Trophoblast cell (in vitro differentiated cells and primary cell): ENCODE results near the gene CCR5AS.
A peak's percentile ranks its signal among the peaks of the same experiment; 100 is the strongest.

Experiments used
- DNase-seq, 2 donors: peaks; one replicate each; pipeline ENCODE4 v3.0.0-alpha.2; 2016
- H2AFZ ChIP-seq: 2 replicates; pipeline ENCODE4 v1.6.1; 2013; ENCODE audit warnings: low read length, moderate library complexity, mild to moderate bottlenecking; ENCODE audit not compliant: insufficient read depth, poor library complexity
- H2AK5ac ChIP-seq: 2 replicates; pipeline ENCODE4 v1.6.1; 2013; ENCODE audit warnings: mild to moderate bottlenecking, low read length
- H2BK120ac ChIP-seq: 2 replicates; pipeline ENCODE4 v1.6.1; 2013; ENCODE audit warnings: low read length, mild to moderate bottlenecking, moderate library complexity; ENCODE audit not compliant: insufficient read depth, poor library complexity
- H2BK12ac ChIP-seq: 2 replicates; pipeline ENCODE4 v1.6.1; 2013; ENCODE audit warnings: mild to moderate bottlenecking, low read length, moderate library complexity
- H2BK5ac ChIP-seq: 2 replicates; pipeline ENCODE4 v1.6.1; 2013; ENCODE audit warnings: low read length, low read depth, moderate library complexity, mild to moderate bottlenecking; ENCODE audit not compliant: poor library complexity
- H3K14ac ChIP-seq: 2 replicates; pipeline ENCODE4 v1.6.1; 2013; ENCODE audit warnings: mild to moderate bottlenecking, low read length
- H3K18ac ChIP-seq: 2 replicates; pipeline ENCODE4 v1.6.1; 2013; ENCODE audit warnings: mild to moderate bottlenecking, low read length
- H3K23ac ChIP-seq: 2 replicates; pipeline ENCODE4 v1.6.1; 2013; ENCODE audit warnings: low read length
- H3K27ac ChIP-seq: 2 replicates; pipeline ENCODE4 v1.5.1; 2013; ENCODE audit warnings: low read depth, mild to moderate bottlenecking, inconsistent platforms, low read length, moderate library complexity
- H3K27me3 ChIP-seq: 2 replicates; pipeline ENCODE4 v1.6.1; 2013; ENCODE audit warnings: inconsistent platforms, mild to moderate bottlenecking, low read length, moderate library complexity; ENCODE audit not compliant: insufficient read depth
- H3K36me3 ChIP-seq, 2 experiments: 1 replicate in 1 of 2; 2 replicates in 1 of 2; pipeline ENCODE4 v1.6.1; 2013; ENCODE audit warnings: low read length in 2 of 2, mild to moderate bottlenecking in 2 of 2, moderate library complexity in 1 of 2; ENCODE audit not compliant: insufficient read depth in 2 of 2, control insufficient read depth in 1 of 2
- H3K4ac ChIP-seq: 2 replicates; pipeline ENCODE4 v1.6.1; 2013; ENCODE audit warnings: low read depth, mild to moderate bottlenecking, low read length, moderate library complexity
- H3K4me1 ChIP-seq, 2 experiments: 1 replicate in 1 of 2; 2 replicates in 1 of 2; pipeline ENCODE4 v1.6.1; 2013; ENCODE audit warnings: low read length in 2 of 2, mild to moderate bottlenecking in 2 of 2, moderate library complexity in 1 of 2; ENCODE audit not compliant: insufficient read depth in 2 of 2, control insufficient read depth in 1 of 2
- H3K4me2 ChIP-seq: 2 replicates; pipeline ENCODE4 v1.6.1; 2013; ENCODE audit warnings: inconsistent platforms, mild to moderate bottlenecking, low read length, moderate library complexity
- H3K4me3 ChIP-seq: 2 replicates; pipeline ENCODE4 v1.5.1; 2013; ENCODE audit warnings: mild to moderate bottlenecking, low read depth, low read length, inconsistent platforms
- H3K79me1 ChIP-seq: one replicate; pipeline ENCODE4 v1.6.1; 2013; ENCODE audit warnings: low read length
- H3K79me2 ChIP-seq: 2 replicates; pipeline ENCODE4 v1.6.1; 2013; ENCODE audit warnings: low read length, mild to moderate bottlenecking; ENCODE audit not compliant: control insufficient read depth, insufficient read depth, poor library complexity
- H3K9ac ChIP-seq: 2 replicates; pipeline ENCODE4 v1.6.1; 2013; ENCODE audit warnings: mild to moderate bottlenecking, low read length
- H3K9me3 ChIP-seq: 2 replicates; pipeline ENCODE4 v1.6.1; 2013; ENCODE audit warnings: low read depth, mild to moderate bottlenecking, control low read depth, inconsistent platforms, low read length; ENCODE audit not compliant: insufficient read depth
- H4K12ac ChIP-seq: 2 replicates; pipeline ENCODE4 v1.6.1; 2013; ENCODE audit warnings: low read depth, mild to moderate bottlenecking, low read length, moderate library complexity
- H4K8ac ChIP-seq: 2 replicates; pipeline ENCODE4 v1.6.1; 2013; ENCODE audit warnings: low read depth, mild to moderate bottlenecking, low read length, moderate library complexity
- H4K91ac ChIP-seq: one replicate; pipeline ENCODE4 v1.6.1; 2013; ENCODE audit warnings: low read depth, mild to moderate bottlenecking, low read length, moderate library complexity
- WGBS: extraction: QIAGEN DNeasy Blood & Tissue Kit; methylation state at CpG from one replicate; pipeline ENCODE4 v1.1.7; 2013; ENCODE audit warnings: missing lambda C conversion rate; ENCODE audit not compliant: insufficient read length, insufficient coverage; ENCODE audit errors: extremely low coverage; 5-methylcytosine and 5-hydroxymethylcytosine counted together

The CCR5AS gene

GRCh38 chr3:46353647-46354410, 53.0 kb downstream of the CCR5AS start, which contains the start of gene CCR2:
Gene CCR2 (plus strand): TSS chr3:46354111. CDS start chr3:46357528, 3,417 bp downstream.
- Histone ChIP-seq H4K8ac (no peak within 1 kb of the TSS), H2BK12ac (no peak within 1 kb of the TSS), H3K18ac (no peak within 1 kb of the TSS), H3K27me3 (no peaks in the 10 kb centered on the region), H3K14ac (no peak within 1 kb of the TSS), H3K4ac (no peak within 1 kb of the TSS), H2BK120ac (no peak within 1 kb of the TSS), H3K4me1 (peaks cover 0 to 2% of the 10 kb centered on the region in 2 experiments), H4K91ac (no peak within 1 kb of the TSS), H3K4me2 (no peak within 1 kb of the TSS), H3K23ac (no peak within 1 kb of the TSS), H2BK5ac (no peak within 1 kb of the TSS), H2AK5ac (no peak within 1 kb of the TSS), H2AFZ (no peak within 1 kb of the TSS), H4K12ac (no peak within 1 kb of the TSS), H3K79me2 (no peaks in the 10 kb centered on the region), H3K36me3 (no peaks in the 10 kb centered on the region), H3K9me3 (peaks cover under 1% of the 10 kb centered on the region), H3K27ac (no peak within 1 kb of the TSS), H3K9ac (no peak within 1 kb of the TSS), H3K79me1 (no peaks in the 10 kb centered on the region), H3K4me3 (no peak within 1 kb of the TSS)
- no CpG with 5 or more reads among the region's 7 CpGs for WGBS
- DNase-seq: peak; percentile 49 to 77

DNA sequence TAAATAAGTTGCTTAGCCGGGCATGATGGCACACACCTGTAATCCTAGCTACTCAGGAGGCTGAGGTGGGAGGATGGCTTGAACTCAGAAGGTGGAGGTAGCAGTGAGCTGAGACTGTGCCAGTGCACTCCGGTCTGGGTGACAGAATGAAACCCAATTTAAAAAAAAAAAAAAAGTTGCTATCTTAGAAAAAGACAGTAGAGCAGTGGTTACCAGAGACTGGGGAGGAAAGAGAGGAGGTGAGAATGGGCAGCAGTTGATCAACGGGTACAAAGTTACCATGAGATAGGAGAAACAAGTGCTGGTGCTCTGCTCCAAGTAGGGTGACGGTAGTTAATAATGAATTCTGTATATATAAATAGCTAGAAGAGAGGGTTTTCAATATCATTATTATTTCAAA, 53.8 kb downstream of the CCR5AS start:
- no peak overlapping the region for H2BK12ac ChIP-seq
- H3K36me3 ChIP-seq: no peaks in the 10 kb centered on the region
- H3K14ac ChIP-seq: no peak overlapping the region
- no peak for DNase-seq
- no peak overlapping the region for H4K91ac ChIP-seq
- peaks cover 0 to 3% of the 10 kb centered on the region in 2 experiments for H3K4me1 ChIP-seq
- H3K27ac ChIP-seq: no peak overlapping the region
- no peak overlapping the region for H2BK5ac ChIP-seq
- no peaks in the 10 kb centered on the region for H3K79me1 ChIP-seq
- H3K79me2 ChIP-seq: no peaks in the 10 kb centered on the region
- no peaks in the 10 kb centered on the region for H3K9me3 ChIP-seq
- H2BK120ac ChIP-seq: no peak overlapping the region
- no peak overlapping the region for H3K4ac ChIP-seq
- H4K8ac ChIP-seq: no peak overlapping the region
- no peak overlapping the region for H3K18ac ChIP-seq
- no peak overlapping the region for H3K9ac ChIP-seq
- H3K27me3 ChIP-seq: no peaks in the 10 kb centered on the region
- no peak overlapping the region for H2AK5ac ChIP-seq
- no peak overlapping the region for H4K12ac ChIP-seq
- no peak overlapping the region for H3K4me3 ChIP-seq
- WGBS: no CpG with 5 or more reads among the region's 4 CpGs
- no peak overlapping the region for H3K23ac ChIP-seq
- H2AFZ ChIP-seq: no peak overlapping the region
- no peak overlapping the region for H3K4me2 ChIP-seq

DNA sequence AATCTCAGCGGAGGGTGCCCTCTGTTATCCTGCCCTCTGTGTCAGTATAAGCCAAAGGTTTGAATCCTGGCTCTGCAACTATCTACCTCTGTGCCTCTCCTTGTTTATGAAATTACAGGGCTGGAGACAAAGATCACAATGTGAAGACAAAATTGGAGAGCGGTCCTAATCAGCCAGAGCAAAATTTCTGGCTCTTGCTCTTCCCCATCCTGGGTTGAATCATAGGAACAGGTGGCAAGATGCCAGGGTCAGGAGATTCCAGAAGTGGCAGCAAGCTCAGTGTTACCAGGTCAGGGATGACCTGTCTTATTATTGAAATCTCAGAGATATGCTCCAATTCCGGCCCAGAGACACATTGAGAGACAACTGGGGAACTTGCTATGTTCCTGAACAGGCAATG, 55.2 kb downstream of the CCR5AS start:
- H4K91ac ChIP-seq: no peak overlapping the region

DNA sequence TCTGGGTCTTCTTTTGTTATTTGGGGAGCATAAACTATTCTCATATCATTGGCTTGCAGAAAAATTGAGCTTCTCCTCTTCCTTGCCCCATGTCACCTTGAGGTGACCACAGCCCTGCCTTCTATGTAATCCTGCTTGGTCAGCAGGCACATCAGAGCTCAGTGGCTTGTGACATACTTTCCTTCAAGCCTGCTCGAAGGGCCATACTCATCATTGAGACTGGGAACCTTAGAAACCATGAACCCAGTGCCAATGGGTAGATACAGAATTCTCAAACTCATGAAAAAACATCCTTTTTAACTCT, 56.7 kb downstream of the CCR5AS start:
- no CpG with 5 or more reads among the region's 1 CpG for WGBS

More for the DNA sequence above, 55.2 kb downstream of the CCR5AS start:
- WGBS: no CpG with 5 or more reads among the region's 3 CpGs
- no peak for DNase-seq
- no peak overlapping the region for H3K27ac ChIP-seq
- no peak overlapping the region for H4K8ac ChIP-seq
- H3K4ac ChIP-seq: no peak overlapping the region
- no peak overlapping the region for H3K4me3 ChIP-seq
- H3K4me1 ChIP-seq: peaks cover 0 to 3% of the 10 kb centered on the region in 2 experiments
- no peak overlapping the region for H4K12ac ChIP-seq
- no peak overlapping the region for H3K4me2 ChIP-seq
- no peak overlapping the region for H3K9ac ChIP-seq
- no peak overlapping the region for H3K23ac ChIP-seq
- H3K36me3 ChIP-seq: no peaks in the 10 kb centered on the region
- no peak overlapping the region for H2AFZ ChIP-seq
- H3K79me2 ChIP-seq: no peaks in the 10 kb centered on the region
- H2BK120ac ChIP-seq: no peak overlapping the region
- no peaks in the 10 kb centered on the region for H3K27me3 ChIP-seq
- no peak overlapping the region for H2AK5ac ChIP-seq
- peaks cover 2% of the 10 kb centered on the region for H3K9me3 ChIP-seq
- H2BK12ac ChIP-seq: no peak overlapping the region
- no peak overlapping the region for H3K18ac ChIP-seq
- H3K79me1 ChIP-seq: no peaks in the 10 kb centered on the region
- no peak overlapping the region for H2BK5ac ChIP-seq
- H3K14ac ChIP-seq: no peak overlapping the region

More for the DNA sequence above, 56.7 kb downstream of the CCR5AS start:
- Histone ChIP-seq H3K36me3 (no peaks in the 10 kb centered on the region), H4K12ac (no peak overlapping the region), H3K4me2 (no peak overlapping the region), H2BK12ac (no peak overlapping the region), H3K14ac (no peak overlapping the region), H3K18ac (no peak overlapping the region), H2BK5ac (no peak overlapping the region), H3K23ac (no peak overlapping the region), H2AK5ac (no peak overlapping the region), H3K27ac (no peak overlapping the region), H3K27me3 (no peaks in the 10 kb centered on the region), H4K91ac (no peak overlapping the region), H3K79me2 (no peaks in the 10 kb centered on the region), H3K79me1 (no peaks in the 10 kb centered on the region), H3K9me3 (peaks cover 2% of the 10 kb centered on the region), H3K4me1 (peaks cover 0 to 3% of the 10 kb centered on the region in 2 experiments), H3K9ac (no peak overlapping the region), H4K8ac (no peak overlapping the region), H3K4me3 (no peak overlapping the region), H2BK120ac (no peak overlapping the region), H2AFZ (no peak overlapping the region), H3K4ac (no peak overlapping the region)
- DNase-seq: no peak
